Fibroblast of pulmonary artery (primary cell): ENCODE data around the gene PARD3.

ENCODE experiments used
- DNase-seq: peaks from one replicate; pipeline ENCODE4 v3.0.0-alpha.2; 2010; ENCODE audit warnings: low read depth
- H3K4me3 ChIP-seq: replicated peaks from 2 replicates; pipeline ENCODE4 v1.5.1; 2011; ENCODE audit warnings: low read depth, mild to moderate bottlenecking, control low read depth, low read length, moderate library complexity
- CTCF ChIP-seq: IDR thresholded peaks from 2 replicates; pipeline ENCODE4 v1.5.1; 2011; ENCODE audit warnings: mild to moderate bottlenecking, control low read depth, low read length, inconsistent platforms; ENCODE audit errors: missing control alignments

The PARD3 gene

GRCh38 chr10:34538281-34538829 lies 276.7 kb downstream of the PARD3 start:
- peak; percentile 17 for DNase-seq
- no peak for TF ChIP-seq CTCF
- no peak overlapping the region for H3K4me3 ChIP-seq

GRCh38 chr10:34537629-34538231 lies 277.4 kb downstream of the PARD3 start:
- TF ChIP-seq CTCF: no peak
- H3K4me3 ChIP-seq: no peak overlapping the region
- no peak for DNase-seq

GRCh38 chr10:34535872-34536271 lies 279.2 kb downstream of the PARD3 start:
- no peak overlapping the region for H3K4me3 ChIP-seq
- DNase-seq: no peak
- no peak for TF ChIP-seq CTCF

- TF ChIP-seq CTCF: no peak
Measured at GRCh38 chr10:34530778-34531177, 284.3 kb downstream of the PARD3 start.

GRCh38 chr10:34528320-34528719 lies 286.8 kb downstream of the PARD3 start:
- TF ChIP-seq CTCF: no peak
- no peak overlapping the region for H3K4me3 ChIP-seq
- DNase-seq: peak; percentile 95

More at GRCh38 chr10:34530778-34531177, 284.3 kb downstream of the PARD3 start:
- no peak overlapping the region for H3K4me3 ChIP-seq
- DNase-seq: no peak

- TF ChIP-seq CTCF: peak; percentile 33
- peak; percentile 98 for DNase-seq
- peak overlapping the region; percentile 25 for H3K4me3 ChIP-seq
Measured at GRCh38 chr10:34526758-34527730, 288.1 kb downstream of the PARD3 start.
